Activated CD8-positive, alpha-beta memory T cell treated with anti-CD3 and anti-CD28 coated beads for 1 hour (primary cell): ENCODE results near the gene INIP.
"Not testable (repeated sequence)": the region's sequence is repeated elsewhere in the genome, so short reads cannot be mapped to it uniquely, and the experiment has no call there.

Experiments
- DNase-seq, 2 donors: peaks; one replicate each; pipeline ENCODE4 v3.0.0-alpha.2; 2020; ENCODE audit warnings: low read depth in 1 of 2; ENCODE audit errors: extremely low read depth in 1 of 2

The INIP gene

GRCh38 chr9:112743216-112743836 lies 25.4 kb upstream of the INIP start:
- no peak for DNase-seq

GRCh38 chr9:112734892-112735291 lies 17.0 kb upstream of the INIP start:
- DNase-seq, result no peak

GRCh38 chr9:112731971-112732370 lies 14.1 kb upstream of the INIP start:
- DNase-seq, result no peak

- no peak for DNase-seq
These were observed 10.5 kb upstream of the INIP start for GRCh38 chr9:112728401-112728800.

DNA sequence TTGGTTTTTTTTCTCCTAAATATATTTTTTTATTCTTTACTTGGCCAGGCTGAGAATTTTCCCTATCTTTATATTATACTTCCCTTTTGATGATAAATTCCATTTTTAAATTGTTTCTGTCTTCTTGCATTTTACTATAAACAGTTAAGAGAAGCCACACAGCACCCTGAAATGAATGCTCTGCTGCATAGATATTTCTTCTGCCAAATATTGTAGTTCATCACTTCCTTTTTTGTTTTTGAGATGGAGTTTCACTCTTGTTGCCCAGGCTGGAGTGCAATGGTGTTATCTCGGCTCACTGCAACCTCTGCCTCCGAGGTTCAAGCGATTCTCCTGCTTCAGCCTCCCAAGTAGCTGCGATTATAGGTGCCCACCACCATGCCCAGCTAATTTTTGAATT lies 8.5 kb upstream of the INIP start:
- DNase-seq, result no peak

GRCh38 chr9:112725961-112726360 lies 8.0 kb upstream of the INIP start:
- no peak for DNase-seq

DNA sequence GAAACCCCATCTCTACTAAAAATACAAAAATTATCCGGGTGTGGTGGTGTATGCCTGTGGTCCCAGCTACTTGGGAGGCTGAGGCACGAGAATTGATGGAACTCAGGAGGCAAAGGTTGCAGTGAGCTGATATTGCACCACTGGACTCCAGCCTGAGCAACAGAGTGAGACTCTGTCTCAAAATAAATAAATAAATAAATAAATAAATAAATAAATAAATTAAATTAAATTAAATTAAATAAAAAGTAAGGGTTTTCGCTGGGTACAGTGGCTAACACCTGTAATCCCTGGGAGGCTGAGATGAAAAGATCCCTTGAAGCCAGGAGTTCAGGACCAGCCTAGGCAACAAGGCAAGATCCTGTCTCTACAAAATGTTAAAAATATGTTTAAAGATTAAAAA lies 4.8 kb upstream of the INIP start:
- not testable (repeated sequence) for DNase-seq

DNA sequence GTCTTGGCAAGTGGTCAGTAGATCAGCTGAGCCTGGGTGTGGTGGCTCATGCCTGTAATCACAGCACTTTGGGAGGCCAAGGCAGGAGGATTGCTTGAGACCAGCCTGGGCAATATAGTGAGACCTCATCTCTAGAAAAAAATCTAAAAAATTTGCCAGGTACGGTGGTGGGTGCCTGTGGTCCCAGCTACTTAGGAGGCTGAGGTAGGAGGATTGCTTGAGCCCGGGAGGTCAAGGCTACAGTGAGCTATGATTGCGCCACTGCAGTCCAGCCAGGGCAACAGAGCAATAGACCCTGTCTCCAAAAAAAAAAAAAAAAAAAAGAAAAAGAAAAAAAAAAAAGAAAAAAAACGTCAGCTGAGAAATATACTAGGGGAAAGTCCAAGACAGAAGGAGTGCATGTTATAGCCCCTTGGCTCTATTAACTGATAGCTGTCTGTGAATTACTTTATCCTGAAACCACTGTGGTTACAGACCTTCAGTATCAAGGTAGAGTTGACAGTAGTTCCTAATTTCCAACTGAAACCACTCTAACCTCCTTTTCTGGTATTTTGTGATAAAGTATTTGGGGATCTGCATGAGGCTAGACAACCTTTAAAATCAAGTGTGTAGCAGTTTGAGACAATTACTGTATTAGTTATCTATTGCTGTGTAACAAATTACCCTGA lies 2.3 kb upstream of the INIP start:
- no peak for DNase-seq

DNA sequence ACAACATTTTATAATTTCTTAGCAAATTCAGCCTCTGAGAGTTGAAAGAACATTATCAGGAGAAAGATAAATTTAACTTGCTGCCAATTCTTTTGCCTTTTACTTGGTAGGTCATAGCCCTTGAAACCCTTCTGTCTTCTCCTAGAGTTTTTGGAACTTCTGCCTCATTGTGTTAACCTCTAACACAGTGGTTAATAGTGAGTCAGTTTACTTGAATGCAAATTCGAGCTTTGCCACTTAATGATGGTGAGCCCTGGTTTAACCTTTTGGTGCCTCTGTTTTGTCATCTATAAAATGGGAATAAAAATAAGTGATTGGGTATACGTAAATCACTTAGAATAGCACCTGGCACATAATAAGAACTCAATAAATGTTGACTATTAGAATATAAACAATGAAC lies 1.8 kb upstream of the INIP start:
- DNase-seq, result no peak

GRCh38 chr9:112719241-112719691 lies 1.3 kb upstream of the INIP start:
- DNase-seq, result no peak

DNA sequence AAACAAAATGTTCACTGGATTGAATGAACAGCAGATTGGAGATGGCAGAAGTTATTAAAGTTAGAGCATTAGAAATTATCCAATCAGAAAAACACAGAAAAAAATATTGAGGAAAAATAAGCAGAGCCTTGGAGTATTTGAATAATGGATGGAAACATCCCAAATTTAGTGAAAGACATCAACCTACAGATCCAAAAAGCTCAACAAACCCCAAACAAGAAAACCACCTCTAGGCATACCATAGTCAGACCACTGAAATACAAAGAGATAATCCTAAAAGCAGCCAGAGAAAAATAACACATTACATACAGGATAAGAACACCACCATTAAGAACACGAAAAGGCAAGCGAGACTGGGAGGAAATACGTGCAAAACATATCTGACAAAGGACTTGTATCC lies 5.2 kb downstream of the INIP start:
- DNase-seq, result no peak

DNA sequence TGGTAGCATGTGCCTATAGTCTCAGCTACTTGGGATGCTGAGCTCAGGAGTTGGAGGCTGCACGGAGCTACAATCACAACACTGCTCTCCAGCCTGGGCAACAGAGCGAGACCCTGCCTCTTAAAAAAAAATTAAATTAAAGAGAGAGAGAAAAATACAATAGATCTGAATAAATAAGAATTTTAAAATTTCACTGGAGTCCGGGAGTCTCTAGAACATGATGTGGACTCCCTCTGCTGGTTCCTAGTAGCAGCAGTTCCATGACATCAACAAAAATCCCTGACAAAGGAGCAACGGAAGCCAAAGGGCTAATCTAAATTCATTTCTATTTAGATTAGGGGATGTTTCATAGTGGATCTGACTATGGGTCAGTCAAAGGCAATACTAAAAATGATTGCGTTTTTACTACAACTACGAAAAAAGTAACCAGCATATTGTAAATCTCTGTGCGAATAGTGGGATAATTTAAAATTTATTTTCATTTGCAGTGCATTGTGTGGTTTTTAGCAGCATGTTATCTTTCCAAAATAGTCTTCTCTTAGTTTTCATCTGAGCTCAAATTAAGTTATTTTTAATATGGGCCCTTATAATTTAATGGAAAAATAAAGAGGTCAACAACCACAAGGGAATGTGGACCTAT lies 6.7 kb downstream of the INIP start:
- DNase-seq, result no peak

DNA sequence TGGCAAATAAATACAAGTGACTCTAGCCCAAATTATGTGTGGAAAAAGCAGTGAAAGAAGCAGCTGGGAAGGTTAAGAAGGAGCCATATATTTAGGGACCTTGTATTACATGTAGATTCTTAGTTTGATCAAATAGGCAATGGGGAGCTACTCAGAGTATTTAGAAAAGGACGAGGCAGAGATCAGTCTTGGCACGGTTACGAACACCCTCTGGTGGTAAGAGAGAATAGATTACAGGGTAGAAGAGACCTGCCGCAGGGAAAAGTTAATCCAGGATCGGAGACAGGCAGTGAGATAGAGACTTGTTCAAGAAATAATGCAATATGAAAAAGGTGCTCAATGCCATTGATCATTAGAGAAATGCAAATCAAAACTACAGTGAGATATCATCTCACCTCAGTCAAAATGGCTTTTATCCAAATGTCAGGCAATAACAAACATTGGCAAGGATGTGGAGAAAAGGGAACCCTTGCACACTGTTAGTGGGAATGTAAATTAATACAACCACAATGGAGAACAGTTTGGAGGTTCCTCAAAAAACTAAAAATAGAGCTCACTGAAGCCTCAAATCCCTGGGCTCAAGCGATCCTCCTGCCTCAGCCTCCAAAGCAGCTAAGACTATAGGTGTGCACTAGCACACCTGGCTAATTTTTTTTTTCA lies 12.0 kb downstream of the INIP start:
- DNase-seq, result no peak

DNA sequence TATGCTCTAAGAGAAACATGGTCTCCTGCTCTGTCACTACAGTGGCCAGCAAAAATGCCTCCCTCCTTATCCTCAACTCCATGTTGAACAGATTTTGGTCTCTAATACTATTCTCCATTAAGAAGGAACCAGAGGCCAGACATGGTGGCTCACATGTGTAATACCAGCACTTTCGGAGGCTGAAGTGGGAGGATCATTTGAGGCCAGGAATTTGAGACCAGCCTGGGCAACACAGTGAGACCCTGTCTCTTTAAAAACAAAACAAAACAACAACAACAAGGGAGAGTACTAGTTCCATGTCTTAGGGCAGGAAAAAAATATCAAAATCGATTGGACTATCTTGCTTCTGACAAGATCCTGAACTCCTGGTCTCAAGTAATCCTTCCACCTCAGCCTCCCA lies 14.6 kb downstream of the INIP start:
- no peak for DNase-seq

- DNase-seq, result no peak
These were observed 17.8 kb downstream of the INIP start for GRCh38 chr9:112700085-112700484.

DNA sequence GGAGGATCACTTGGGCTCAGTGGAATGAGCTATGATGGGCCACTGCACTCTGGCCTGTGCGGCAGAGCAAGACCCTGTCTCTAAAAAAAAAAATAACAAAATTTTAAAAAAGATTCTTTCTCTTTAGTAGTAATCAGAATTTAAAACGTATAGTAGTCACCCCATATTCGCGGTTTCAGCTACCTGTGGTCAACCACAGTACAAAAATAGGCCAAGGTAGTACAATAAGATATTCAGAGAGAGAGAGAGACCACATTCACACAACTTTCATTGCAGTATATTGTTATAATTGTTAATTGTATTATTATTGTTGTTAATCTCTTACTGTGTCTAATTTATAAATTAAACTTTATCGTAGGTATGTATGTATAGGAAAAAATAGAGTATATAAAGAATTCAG lies 18.7 kb downstream of the INIP start:
- DNase-seq, result no peak

GRCh38 chr9:112696461-112696860 lies 21.5 kb downstream of the INIP start:
- no peak for DNase-seq

DNA sequence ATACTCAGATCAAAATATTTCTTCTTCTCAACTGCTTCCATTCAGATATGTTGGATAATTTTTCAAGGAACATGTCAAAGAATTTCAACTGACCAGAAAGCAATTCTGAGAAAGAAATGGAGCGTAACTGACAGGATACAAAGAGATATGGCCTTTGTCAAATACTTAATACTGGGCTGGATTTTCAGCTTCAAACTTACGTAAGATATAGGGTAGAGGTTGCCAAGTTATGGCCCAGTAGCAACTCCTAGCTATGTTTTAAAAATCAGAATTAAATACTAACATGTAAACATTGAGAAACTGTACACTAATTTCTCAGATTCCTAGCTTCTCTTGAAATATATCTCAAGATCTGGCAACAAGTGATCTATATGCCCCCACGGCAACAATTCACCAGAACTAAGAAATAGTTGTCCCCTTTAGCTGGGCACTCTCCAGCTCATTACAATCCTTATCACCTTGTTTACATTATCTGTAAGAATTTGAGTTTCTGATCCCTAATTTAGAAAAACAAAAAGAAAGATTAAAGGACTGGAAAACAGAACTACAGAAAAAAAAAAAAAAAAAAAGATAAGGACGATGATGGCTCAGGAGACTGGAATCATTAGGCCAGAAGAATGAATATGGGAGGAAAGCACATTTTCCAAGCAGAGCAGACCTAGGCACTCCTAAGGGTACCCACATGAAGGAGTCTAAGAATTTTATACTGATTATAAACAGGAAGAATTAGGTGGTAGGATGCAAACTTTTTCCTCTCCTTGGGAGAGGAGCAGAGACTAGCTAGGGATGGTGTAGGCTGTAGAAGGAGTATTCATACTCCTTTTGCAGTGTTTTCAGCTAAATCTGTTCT lies 23.0 kb downstream of the INIP start:
- DNase-seq, result no peak

- DNase-seq, result no peak
These were observed 28.7 kb downstream of the INIP start for GRCh38 chr9:112689161-112689740.

DNA sequence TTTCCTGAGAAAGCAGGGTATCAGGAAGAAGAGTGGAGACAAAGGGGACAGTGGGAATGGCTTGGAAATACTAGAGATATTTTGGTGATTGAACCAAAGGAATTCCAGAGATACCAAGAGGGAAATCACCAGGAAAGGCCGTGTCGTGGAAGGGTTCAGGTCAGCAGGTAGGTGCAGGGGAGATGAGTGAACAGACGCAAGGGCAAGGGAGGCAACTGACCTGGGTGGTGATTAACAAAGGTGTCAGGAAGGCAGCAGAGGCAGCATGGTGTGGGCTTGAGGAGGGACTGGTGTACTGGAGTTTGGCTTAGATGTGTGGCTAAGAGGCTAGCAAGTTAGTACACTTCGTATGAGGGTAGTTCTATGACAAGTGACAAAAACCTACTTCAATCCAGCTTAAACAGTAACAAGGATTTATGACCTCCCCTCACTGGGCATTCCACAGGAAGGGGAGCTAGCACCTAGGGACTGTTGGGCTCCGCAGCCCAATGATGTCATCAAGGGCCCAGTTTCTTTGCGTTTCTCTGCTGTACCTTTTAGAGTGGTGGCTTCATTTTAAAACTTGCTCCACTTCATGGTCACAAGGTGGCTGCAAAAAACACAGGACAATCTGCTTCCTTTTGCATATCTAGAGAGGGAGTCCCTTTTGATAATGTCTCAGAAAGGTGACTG lies 37.0 kb downstream of the INIP start:
- no peak for DNase-seq
